ENCODE data around the gene NGB. TPM values are rescaled to one million over a fixed set of nuclear protein-coding genes. Genes with fewer than 3 reads are reported as not detected.
A peak's percentile ranks its signal among the peaks of the same experiment; 100 is the strongest.
"Not testable (repeated sequence)": the region's sequence is repeated elsewhere in the genome, so short reads cannot be mapped to it uniquely, and the experiment has no call there.

Gene NGB
- not detected for total RNA-seq
- long read RNA-seq, donor 1, result 0 reads
- long read RNA-seq, donor 2, result 0 reads

- intact Hi-C loops (cut with DNase I), result no loop called here
- peak; percentile 52 for DNase-seq (ENCODE audit: low spot score)
Observed at GRCh38 chr14:77271113-77271710, at the start of gene NGB. Gene NGB (minus strand): TSS chr14:77271206. CDS start chr14:77270937, 269 bp downstream.

- DNase-seq (ENCODE audit: low spot score), result peak; percentile 98
- intact Hi-C loops (cut with DNase I), result no loop called here
Observed at GRCh38 chr14:77320238-77320935, 49.4 kb upstream of the NGB start, which contains the start of gene POMT2. Gene POMT2 (minus strand): TSS chr14:77320883. CDS start chr14:77320681, 202 bp downstream.

GRCh38 chr14:77319422-77319821, 48.4 kb upstream of the NGB start:
- no peak for DNase-seq (ENCODE audit: low spot score)
- intact Hi-C loops (cut with DNase I), result loop anchor here (5.0 to 10.0 kb wide), 3 partner anchors 165 to 445 kb away; no protein-coding TSS in a partner anchor

- intact Hi-C loops (cut with DNase I), result loop anchor here (5.0 to 10.0 kb wide), 3 partner anchors 164 to 444 kb away; no protein-coding TSS in a partner anchor
Observed at GRCh38 chr14:77318756-77319155, 47.8 kb upstream of the NGB start.

GRCh38 chr14:77318006-77318553, 47.1 kb upstream of the NGB start:
- no peak for DNase-seq (ENCODE audit: low spot score)
- intact Hi-C loops (cut with DNase I), result loop anchor here (5.0 to 10.0 kb wide), 3 partner anchors 163 to 443 kb away; no protein-coding TSS in a partner anchor

More at GRCh38 chr14:77318756-77319155, 47.8 kb upstream of the NGB start:
- DNase-seq (ENCODE audit: low spot score), result not testable (repeated sequence)

GRCh38 chr14:77316872-77317301, 45.9 kb upstream of the NGB start:
- DNase-seq (ENCODE audit: low spot score), result no peak
- intact Hi-C loops (cut with DNase I), result loop anchor here (2.0 to 10.0 kb wide), 4 partner anchors 14 to 442 kb away; no protein-coding TSS in a partner anchor

- intact Hi-C loops (cut with DNase I), result loop anchor here (2.0 to 10.0 kb wide), 4 partner anchors 13 to 441 kb away; no protein-coding TSS in a partner anchor
- no peak for DNase-seq (ENCODE audit: low spot score)
Observed at GRCh38 chr14:77316195-77316505, 45.1 kb upstream of the NGB start.

GRCh38 chr14:77314539-77315457, 43.8 kb upstream of the NGB start:
- intact Hi-C loops (cut with DNase I), result loop anchor here (5.0 to 10.0 kb wide), 3 partner anchors 160 to 440 kb away; no protein-coding TSS in a partner anchor
- no peak for DNase-seq (ENCODE audit: low spot score)

- intact Hi-C loops (cut with DNase I), result loop anchor here (10.0 kb wide), 2 partner anchors 159 to 439 kb away; no protein-coding TSS in a partner anchor
- DNase-seq (ENCODE audit: low spot score), result no peak
Observed at GRCh38 chr14:77314043-77314442, 43.0 kb upstream of the NGB start.

GRCh38 chr14:77313371-77313770, 42.4 kb upstream of the NGB start:
- intact Hi-C loops (cut with DNase I), result loop anchor here (10.0 kb wide), 2 partner anchors 159 to 439 kb away; no protein-coding TSS in a partner anchor

GRCh38 chr14:77311217-77311616, 40.2 kb upstream of the NGB start:
- intact Hi-C loops (cut with DNase I), result loop anchor here (10.0 kb wide), 2 partner anchors 156 to 436 kb away; no protein-coding TSS in a partner anchor
- no peak for DNase-seq (ENCODE audit: low spot score)

More at GRCh38 chr14:77313371-77313770, 42.4 kb upstream of the NGB start:
- no peak for DNase-seq (ENCODE audit: low spot score)

- DNase-seq (ENCODE audit: low spot score), result no peak
- intact Hi-C loops (cut with DNase I), result loop anchor here (10.0 kb wide), 2 partner anchors 155 to 435 kb away; no protein-coding TSS in a partner anchor
Observed at GRCh38 chr14:77310026-77310425, 39.0 kb upstream of the NGB start.

GRCh38 chr14:77309131-77309530, 38.1 kb upstream of the NGB start:
- no peak for DNase-seq (ENCODE audit: low spot score)
- intact Hi-C loops (cut with DNase I), result no loop called here

GRCh38 chr14:77306851-77307496, 36.0 kb upstream of the NGB start:
- intact Hi-C loops (cut with DNase I), result no loop called here
- DNase-seq (ENCODE audit: low spot score), result no peak

- no peak for DNase-seq (ENCODE audit: low spot score)
- intact Hi-C loops (cut with DNase I), result no loop called here
Observed at GRCh38 chr14:77306416-77306815, 35.4 kb upstream of the NGB start.

- DNase-seq (ENCODE audit: low spot score), result no peak
- intact Hi-C loops (cut with DNase I), result no loop called here
Observed at GRCh38 chr14:77305696-77306095, 34.7 kb upstream of the NGB start.

- intact Hi-C loops (cut with DNase I), result loop anchor here in 1 of 2 donors (2.0 kb wide), 1 partner anchor 13 kb away; no protein-coding TSS in a partner anchor
- DNase-seq (ENCODE audit: low spot score), result no peak
Observed at GRCh38 chr14:77303417-77304156, 32.6 kb upstream of the NGB start.
